Mesenchymal stem cell (in vitro differentiated cells and primary cell): Measurements from ENCODE around the gene TSPAN10.
A peak's percentile ranks its signal among the peaks of the same experiment; 100 is the strongest.

Source experiments
- DNase-seq: peaks from one replicate; pipeline ENCODE4 v3.0.0-alpha.2; 2013
- H2AFZ ChIP-seq: one replicate; pipeline ENCODE4 v1.6.1; 2013; ENCODE audit warnings: low read depth, mild to moderate bottlenecking, control low read depth, inconsistent platforms, low read length, moderate library complexity
- H2AK5ac ChIP-seq: 2 replicates; pipeline ENCODE4 v1.6.1; 2013; ENCODE audit warnings: low read length, moderate library complexity, mild to moderate bottlenecking, inconsistent platforms; ENCODE audit not compliant: severe bottlenecking
- H2BK120ac ChIP-seq: one replicate; pipeline ENCODE4 v1.6.1; 2013; ENCODE audit warnings: low read depth, mild to moderate bottlenecking, inconsistent platforms, low read length, moderate library complexity
- H2BK12ac ChIP-seq, 2 experiments: one replicate each; pipeline ENCODE4 v1.6.1; 2013; ENCODE audit warnings: inconsistent platforms in 2 of 2, low read length in 2 of 2, mild to moderate bottlenecking in 2 of 2, moderate library complexity in 2 of 2, control low read depth in 1 of 2
- H2BK15ac ChIP-seq: one replicate; pipeline ENCODE4 v1.6.1; 2013; ENCODE audit warnings: mild to moderate bottlenecking, low read depth, inconsistent platforms; ENCODE audit not compliant: poor library complexity, severe bottlenecking
- H2BK5ac ChIP-seq: 2 replicates; pipeline ENCODE4 v1.6.1; 2013; ENCODE audit warnings: low read depth, mild to moderate bottlenecking, low read length, control low read depth, inconsistent platforms; ENCODE audit not compliant: poor library complexity, severe bottlenecking
- H3K14ac ChIP-seq, 2 experiments: one replicate each; pipeline ENCODE4 v1.6.1; 2013; ENCODE audit warnings: inconsistent platforms in 2 of 2, low read length in 2 of 2, control low read depth in 1 of 2, mild to moderate bottlenecking in 1 of 2, moderate library complexity in 1 of 2
- H3K18ac ChIP-seq, 2 experiments: one replicate each; pipeline ENCODE4 v1.6.1; 2013; ENCODE audit warnings: inconsistent platforms in 2 of 2, low read length in 2 of 2, control low read depth in 1 of 2, low read depth in 1 of 2, mild to moderate bottlenecking in 1 of 2
- H3K23ac ChIP-seq, 2 experiments: one replicate each; pipeline ENCODE4 v1.6.1; 2013; ENCODE audit warnings: inconsistent platforms in 2 of 2, low read length in 2 of 2, mild to moderate bottlenecking in 2 of 2, moderate library complexity in 2 of 2, control low read depth in 1 of 2
- H3K27ac ChIP-seq: 2 replicates; pipeline ENCODE4 v1.5.1; 2013; ENCODE audit warnings: mild to moderate bottlenecking, moderate library complexity, low read length, control low read depth, inconsistent platforms; ENCODE audit not compliant: poor library complexity, severe bottlenecking
- H3K27me3 ChIP-seq, 2 experiments: 2 replicates each; pipeline versions ENCODE4 v1.6.1 to v1.7.0; 2013; ENCODE audit warnings: low read length in 2 of 2, mild to moderate bottlenecking in 2 of 2, moderate library complexity in 2 of 2, control low read depth in 1 of 2, inconsistent platforms in 1 of 2; ENCODE audit not compliant: control insufficient read depth in 1 of 2, insufficient read depth in 1 of 2
- H3K36me3 ChIP-seq, 2 experiments: 2 replicates each; pipeline versions ENCODE4 v1.6.1 to v1.7.0; 2013; ENCODE audit warnings: low read length in 2 of 2, control low read depth in 1 of 2, inconsistent platforms in 1 of 2, low read depth in 1 of 2, mild to moderate bottlenecking in 1 of 2; ENCODE audit not compliant: insufficient read depth in 2 of 2, control insufficient read depth in 1 of 2
- H3K4ac ChIP-seq, 2 experiments: one replicate each; pipeline ENCODE4 v1.6.1; 2013; ENCODE audit warnings: inconsistent platforms in 2 of 2, low read length in 2 of 2, mild to moderate bottlenecking in 2 of 2, moderate library complexity in 2 of 2, control low read depth in 1 of 2, low read depth in 1 of 2
- H3K4me1 ChIP-seq: 2 replicates; pipeline ENCODE4 v1.6.1; 2013; ENCODE audit warnings: low read depth, low read length, control low read depth; ENCODE audit not compliant: control insufficient read depth, insufficient read depth
- H3K4me2 ChIP-seq: 2 replicates; pipeline ENCODE4 v1.6.1; 2013; ENCODE audit warnings: low read length, mild to moderate bottlenecking, inconsistent platforms; ENCODE audit not compliant: poor library complexity, severe bottlenecking
- H3K4me3 ChIP-seq, 2 experiments: 2 replicates each; pipeline versions ENCODE4 v1.5.1 to v1.7.0; 2013; ENCODE audit warnings: low read length in 2 of 2, mild to moderate bottlenecking in 2 of 2, control low read depth in 1 of 2, low read depth in 1 of 2; ENCODE audit not compliant: insufficient read depth in 1 of 2
- H3K79me1 ChIP-seq: replicated peaks from 2 replicates; pipeline ENCODE4 v1.6.1; 2013; ENCODE audit warnings: mild to moderate bottlenecking, control low read depth, low read length, inconsistent platforms; ENCODE audit not compliant: poor library complexity, severe bottlenecking
- H3K9ac ChIP-seq: 2 replicates; pipeline ENCODE4 v1.7.0; 2013; ENCODE audit warnings: mild to moderate bottlenecking, low read length, moderate library complexity
- H3K9me3 ChIP-seq: 2 replicates; pipeline ENCODE4 v1.7.0; 2013; ENCODE audit warnings: mild to moderate bottlenecking, low read length; ENCODE audit not compliant: control insufficient read depth
- H4K8ac ChIP-seq: one replicate; pipeline ENCODE4 v1.6.1; 2013; ENCODE audit warnings: inconsistent platforms, mild to moderate bottlenecking, low read length, moderate library complexity
- H4K91ac ChIP-seq: one replicate; pipeline ENCODE4 v1.6.1; 2013; ENCODE audit warnings: mild to moderate bottlenecking, low read length, inconsistent platforms
- WGBS: methylation state at CpG from one replicate; pipeline ENCODE4 v1.1.7; 2013; ENCODE audit warnings: mixed read lengths; 5-methylcytosine and 5-hydroxymethylcytosine counted together

The TSPAN10 gene

DNA sequence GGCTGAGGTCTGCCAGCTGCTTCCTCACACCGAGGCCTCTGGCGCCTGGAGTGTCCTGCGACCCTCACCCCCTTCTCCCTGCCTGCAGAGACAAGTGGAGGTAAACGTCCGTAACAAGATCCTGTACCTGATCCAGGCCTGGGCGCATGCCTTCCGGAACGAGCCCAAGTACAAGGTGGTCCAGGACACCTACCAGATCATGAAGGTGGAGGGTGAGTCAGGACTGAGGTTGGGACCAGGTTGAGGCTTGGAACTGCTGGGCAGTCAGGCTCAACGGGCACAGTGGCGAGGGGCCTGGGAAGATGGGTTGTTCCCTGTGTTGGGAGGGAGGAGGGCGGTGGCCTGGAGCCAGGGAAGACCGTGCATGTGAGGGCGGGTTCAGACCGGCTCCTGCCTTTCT lies 51.6 kb downstream of the TSPAN10 start:
- no peak overlapping the region for H3K27ac ChIP-seq
- H2AFZ ChIP-seq, result no peak overlapping the region
- no peaks in the 10 kb centered on the region for H3K27me3 ChIP-seq
- H3K18ac ChIP-seq, result no peak overlapping the region
- H3K9me3 ChIP-seq, result no peaks in the 10 kb centered on the region
- no peak overlapping the region for H3K9ac ChIP-seq
- H2AK5ac ChIP-seq, result no peak overlapping the region
- no peak overlapping the region for H2BK120ac ChIP-seq
- H3K4ac ChIP-seq, result no peak overlapping the region
- peaks cover 22% of the 10 kb centered on the region for H3K4me1 ChIP-seq
- no peak overlapping the region for H3K14ac ChIP-seq
- 95% methylated on average over 14 of the region's 14 CpGs for WGBS
- peaks cover 78 to 80% of the 10 kb centered on the region in 2 experiments for H3K36me3 ChIP-seq
- no peak overlapping the region for H4K8ac ChIP-seq
- H3K4me3 ChIP-seq, result no peak overlapping the region
- H4K91ac ChIP-seq, result peak overlapping the region; percentile 8
- no peak overlapping the region for H3K23ac ChIP-seq
- no peak overlapping the region for H3K4me2 ChIP-seq
- H3K79me1 ChIP-seq, result peaks cover 22% of the 10 kb centered on the region
- H2BK15ac ChIP-seq, result no peak overlapping the region
- no peak for DNase-seq
- H2BK5ac ChIP-seq, result no peak overlapping the region
- no peak overlapping the region for H2BK12ac ChIP-seq

DNA sequence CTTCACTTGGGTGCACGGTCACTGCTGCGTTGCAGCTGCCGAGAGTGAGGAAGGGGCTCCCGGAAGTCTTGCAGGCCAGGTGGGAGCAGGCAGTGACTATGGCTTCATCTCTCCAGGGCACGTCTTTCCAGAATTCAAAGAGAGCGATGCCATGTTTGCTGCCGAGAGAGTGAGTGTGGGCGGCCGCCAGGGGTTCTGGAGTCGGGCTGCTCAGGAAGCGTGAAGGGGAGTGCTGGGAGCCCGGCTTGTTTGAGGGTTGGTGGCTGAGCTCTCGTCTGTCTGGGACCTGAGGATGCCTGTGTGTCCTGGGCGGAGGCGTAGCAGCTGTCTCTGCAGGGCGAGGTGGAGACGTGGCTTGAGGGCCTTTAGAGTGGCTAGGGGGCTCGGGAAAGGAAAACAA lies 53.1 kb downstream of the TSPAN10 start:
- Histone ChIP-seq H3K4me1 (peaks cover 18% of the 10 kb centered on the region), H3K27ac (no peak overlapping the region), H2BK5ac (no peak overlapping the region), H2BK12ac (no peak overlapping the region), H4K91ac (no peak overlapping the region), H3K9me3 (no peaks in the 10 kb centered on the region), H3K4me3 (no peak overlapping the region), H3K27me3 (no peaks in the 10 kb centered on the region), H2AK5ac (no peak overlapping the region), H3K14ac (no peak overlapping the region), H2BK120ac (no peak overlapping the region), H2BK15ac (no peak overlapping the region), H3K9ac (no peak overlapping the region), H3K23ac (no peak overlapping the region), H3K4me2 (no peak overlapping the region), H2AFZ (no peak overlapping the region), H3K18ac (no peak overlapping the region), H4K8ac (no peak overlapping the region), H3K79me1 (peaks cover 32% of the 10 kb centered on the region), H3K4ac (no peak overlapping the region), H3K36me3 (peaks cover 92 to 95% of the 10 kb centered on the region in 2 experiments)
- no peak for DNase-seq
- WGBS, result 96% methylated on average over 18 of the region's 18 CpGs

- H4K8ac ChIP-seq, result no peak overlapping the region
- no peak overlapping the region for H2BK12ac ChIP-seq
- H3K9me3 ChIP-seq, result no peaks in the 10 kb centered on the region
- peaks cover 96 to 97% of the 10 kb centered on the region in 2 experiments for H3K36me3 ChIP-seq
- no peak overlapping the region for H2BK15ac ChIP-seq
- DNase-seq, result no peak
- H3K14ac ChIP-seq, result no peak overlapping the region
- no peak overlapping the region for H2BK5ac ChIP-seq
- WGBS, result 98% methylated on average over 17 of the region's 17 CpGs
- H3K4me3 ChIP-seq, result no peak overlapping the region
- H4K91ac ChIP-seq, result no peak overlapping the region
- peaks cover 13% of the 10 kb centered on the region for H3K4me1 ChIP-seq
- no peak overlapping the region for H3K18ac ChIP-seq
- no peaks in the 10 kb centered on the region for H3K27me3 ChIP-seq
- no peak overlapping the region for H3K23ac ChIP-seq
- H3K9ac ChIP-seq, result no peak overlapping the region
- H3K4me2 ChIP-seq, result no peak overlapping the region
- no peak overlapping the region for H2BK120ac ChIP-seq
- H2AK5ac ChIP-seq, result no peak overlapping the region
- H3K79me1 ChIP-seq, result peaks cover 32% of the 10 kb centered on the region
- H3K27ac ChIP-seq, result no peak overlapping the region
- no peak overlapping the region for H2AFZ ChIP-seq
- no peak overlapping the region for H3K4ac ChIP-seq
Measured at GRCh38 chr17:81690549-81690948, 53.6 kb downstream of the TSPAN10 start.

- Histone ChIP-seq H3K18ac (no peak overlapping the region), H2BK15ac (no peak overlapping the region), H2AFZ (no peak overlapping the region), H3K4me3 (no peak overlapping the region), H3K23ac (no peak overlapping the region), H4K8ac (no peak overlapping the region), H3K9ac (no peak overlapping the region), H3K27ac (no peak overlapping the region), H2BK12ac (no peak overlapping the region), H3K27me3 (no peaks in the 10 kb centered on the region), H3K4me1 (peaks cover 10% of the 10 kb centered on the region), H4K91ac (no peak overlapping the region), H2BK5ac (no peak overlapping the region), H3K79me1 (peaks cover 34% of the 10 kb centered on the region), H2BK120ac (no peak overlapping the region), H3K4ac (peak overlapping the region in 1 of 2 experiments; percentile 5), H3K14ac (no peak overlapping the region), H3K4me2 (no peak overlapping the region), H3K9me3 (no peaks in the 10 kb centered on the region), H2AK5ac (no peak overlapping the region), H3K36me3 (peaks cover 96 to 99% of the 10 kb centered on the region in 2 experiments)
- WGBS, result 99% methylated on average over 18 of the region's 18 CpGs
- no peak for DNase-seq
Measured at GRCh38 chr17:81691196-81691595, 54.2 kb downstream of the TSPAN10 start.
